KMS-11 (cell line): ENCODE measurements around the gene LSR.

Source experiments
- H2AFZ ChIP-seq: fragments of 200-600 bp; sonication (generic); 2 replicates; pipeline ENCODE4 v1.6.1; 2016; ENCODE audit warnings: antibody characterized with exemption, mixed run types, low read depth
- H3K27ac ChIP-seq: fragments of 200-600 bp; sonication (generic); 2 replicates; pipeline ENCODE4 v1.6.1; 2016; ENCODE audit warnings: mild to moderate bottlenecking, mixed run types
- H3K27me3 ChIP-seq: fragments of 200-600 bp; sonication (generic); 2 replicates; pipeline ENCODE4 v1.6.1; 2017; ENCODE audit warnings: mild to moderate bottlenecking, low read depth, mixed run types, moderate library complexity; ENCODE audit not compliant: insufficient read depth
- H3K36me3 ChIP-seq: fragments of 200-600 bp; sonication (generic); 2 replicates; pipeline ENCODE4 v1.6.1; 2017; ENCODE audit warnings: mild to moderate bottlenecking, mixed run types; ENCODE audit not compliant: insufficient read depth
- H3K4me1 ChIP-seq: fragments of 200-600 bp; sonication (generic); 2 replicates; pipeline ENCODE4 v1.6.1; 2016; ENCODE audit warnings: mild to moderate bottlenecking, low read depth, mixed run types; ENCODE audit not compliant: poor library complexity, severe bottlenecking
- H3K4me2 ChIP-seq: fragments of 200-600 bp; sonication (generic); 2 replicates; pipeline ENCODE4 v1.7.0; 2016; ENCODE audit warnings: mild to moderate bottlenecking, mixed run types
- H3K4me3 ChIP-seq: fragments of 200-600 bp; sonication (generic); IDR thresholded peaks from 2 replicates; pipeline ENCODE4 v1.6.1; 2017; ENCODE audit warnings: low read depth, low read length, mixed read lengths; ENCODE audit not compliant: insufficient read depth
- H3K79me2 ChIP-seq: fragments of 200-600 bp; sonication (generic); 2 replicates; pipeline ENCODE4 v1.6.1; 2016; ENCODE audit warnings: low read depth, mixed run types; ENCODE audit not compliant: insufficient read depth
- H3K9ac ChIP-seq: fragments of 200-600 bp; sonication (generic); 2 replicates; pipeline ENCODE4 v1.6.1; 2016; ENCODE audit warnings: mild to moderate bottlenecking, mixed run types
- H4K20me1 ChIP-seq: fragments of 200-600 bp; sonication (generic); 2 replicates; pipeline ENCODE4 v1.6.1; 2016; ENCODE audit warnings: mild to moderate bottlenecking, mixed run types; ENCODE audit not compliant: insufficient read depth
- TF ChIP-seq, protein P1 (sequence below): fragments of 200-600 bp; sonication (generic); conservative IDR thresholded peaks from 2 replicates; pipeline ENCODE4 v1.6.1; 2017; ENCODE audit warnings: low read depth, mild to moderate bottlenecking, antibody characterized with exemption, low read length, moderate library complexity, mixed read lengths

The LSR gene

DNA sequence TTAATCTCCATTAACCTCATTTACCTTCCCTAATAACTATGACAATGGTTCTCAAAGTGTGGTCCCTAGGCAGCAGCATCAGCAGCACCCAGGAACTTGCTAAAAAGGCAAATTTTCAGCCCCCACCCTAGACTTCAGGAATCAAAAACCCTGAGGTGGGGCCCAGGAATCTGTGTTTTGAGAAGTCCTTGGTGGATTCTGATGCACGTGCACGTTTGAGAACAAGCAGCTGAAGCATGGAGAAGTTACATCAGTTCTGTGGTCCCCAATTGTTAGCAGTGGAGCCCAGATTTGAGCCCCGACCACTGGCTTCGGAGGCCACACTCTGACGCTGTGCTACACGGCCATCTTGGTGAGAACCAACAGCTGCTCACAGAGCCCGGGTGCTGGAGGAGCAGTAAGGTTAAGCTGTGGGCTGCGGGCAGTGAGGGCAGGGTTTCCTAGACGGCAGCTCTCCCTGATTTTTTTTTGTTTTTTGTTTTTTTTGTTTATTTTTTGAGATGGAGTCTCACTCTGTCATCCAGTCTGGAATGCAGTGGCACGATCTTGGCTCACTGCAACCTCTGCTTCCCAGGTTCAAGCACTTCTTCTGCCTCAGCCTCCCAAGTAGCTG, 66.2 kb downstream of the LSR start:
- TF ChIP-seq, protein P1, sequence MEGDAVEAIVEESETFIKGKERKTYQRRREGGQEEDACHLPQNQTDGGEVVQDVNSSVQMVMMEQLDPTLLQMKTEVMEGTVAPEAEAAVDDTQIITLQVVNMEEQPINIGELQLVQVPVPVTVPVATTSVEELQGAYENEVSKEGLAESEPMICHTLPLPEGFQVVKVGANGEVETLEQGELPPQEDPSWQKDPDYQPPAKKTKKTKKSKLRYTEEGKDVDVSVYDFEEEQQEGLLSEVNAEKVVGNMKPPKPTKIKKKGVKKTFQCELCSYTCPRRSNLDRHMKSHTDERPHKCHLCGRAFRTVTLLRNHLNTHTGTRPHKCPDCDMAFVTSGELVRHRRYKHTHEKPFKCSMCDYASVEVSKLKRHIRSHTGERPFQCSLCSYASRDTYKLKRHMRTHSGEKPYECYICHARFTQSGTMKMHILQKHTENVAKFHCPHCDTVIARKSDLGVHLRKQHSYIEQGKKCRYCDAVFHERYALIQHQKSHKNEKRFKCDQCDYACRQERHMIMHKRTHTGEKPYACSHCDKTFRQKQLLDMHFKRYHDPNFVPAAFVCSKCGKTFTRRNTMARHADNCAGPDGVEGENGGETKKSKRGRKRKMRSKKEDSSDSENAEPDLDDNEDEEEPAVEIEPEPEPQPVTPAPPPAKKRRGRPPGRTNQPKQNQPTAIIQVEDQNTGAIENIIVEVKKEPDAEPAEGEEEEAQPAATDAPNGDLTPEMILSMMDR: no peak
- no peak overlapping the region for H3K4me3 ChIP-seq
- H3K9ac ChIP-seq: no peak overlapping the region
- H4K20me1 ChIP-seq: no peaks in the 10 kb centered on the region
- no peaks in the 10 kb centered on the region for H3K79me2 ChIP-seq
- H3K4me2 ChIP-seq: no peak overlapping the region
- H3K4me1 ChIP-seq: no peaks in the 10 kb centered on the region
- no peak overlapping the region for H3K27ac ChIP-seq
- H3K27me3 ChIP-seq: peaks cover 17% of the 10 kb centered on the region; the same call in 1 of the 2 replicates
- H3K36me3 ChIP-seq: no peaks in the 10 kb centered on the region
- no peak overlapping the region for H2AFZ ChIP-seq

- Histone ChIP-seq H3K4me2 (no peak overlapping the region), H3K9ac (no peak overlapping the region), H3K4me3 (no peak overlapping the region), H4K20me1 (no peaks in the 10 kb centered on the region), H3K4me1 (no peaks in the 10 kb centered on the region), H3K36me3 (no peaks in the 10 kb centered on the region), H3K27ac (no peak overlapping the region), H3K79me2 (no peaks in the 10 kb centered on the region), H2AFZ (no peak overlapping the region), H3K27me3 (peaks cover 16% of the 10 kb centered on the region)
- TF ChIP-seq, protein P1: no peak
Observed at GRCh38 chr19:35315883-35316282, 67.1 kb downstream of the LSR start.

- TF ChIP-seq, protein P1: no peak
- Histone ChIP-seq H3K36me3 (no peaks in the 10 kb centered on the region), H3K9ac (no peak overlapping the region), H2AFZ (no peak overlapping the region), H3K27me3 (peaks cover 22% of the 10 kb centered on the region), H3K4me3 (no peak overlapping the region), H3K4me1 (no peaks in the 10 kb centered on the region), H4K20me1 (no peaks in the 10 kb centered on the region), H3K27ac (no peak overlapping the region), H3K79me2 (no peaks in the 10 kb centered on the region), H3K4me2 (no peak overlapping the region)
Observed at GRCh38 chr19:35316560-35316959, 67.8 kb downstream of the LSR start.
